OCI-LY3 (cell line): ENCODE results near the gene ALDOC.

Experiments used
- H2AFZ ChIP-seq: fragments of 200-600, 300-600 bp; shearing (Covaris generic); 2 replicates; pipeline ENCODE4 v1.6.0; 2014; ENCODE audit warnings: antibody characterized with exemption, low read depth, low read length
- H3K27ac ChIP-seq: fragments of 200-600, 300-600 bp; sonication (generic); 2 replicates; pipeline ENCODE4 v1.5.1; 2014; ENCODE audit warnings: mild to moderate bottlenecking, low read length, moderate library complexity, mixed read lengths
- H3K27me3 ChIP-seq: fragments of 200-600, 300-600 bp; sonication (generic); 2 replicates; pipeline ENCODE4 v1.6.1; 2014; ENCODE audit warnings: low read depth, low read length, mixed read lengths
- H3K36me3 ChIP-seq: fragments of 200-600, 300-600 bp; sonication (generic); replicated peaks from 2 replicates; pipeline ENCODE3; 2014; ENCODE audit warnings: low read depth, low read length, mixed read lengths
- H3K4me1 ChIP-seq: fragments of 300-600, 200-600 bp; sonication (generic); 2 replicates; pipeline ENCODE4 v1.6.1; 2014; ENCODE audit warnings: low read length, mixed read lengths
- H3K4me2 ChIP-seq: fragments of 200-600, 300-600 bp; sonication (generic); 2 replicates; pipeline ENCODE4 v1.6.1; 2014; ENCODE audit warnings: low read length, mixed read lengths
- H3K4me3 ChIP-seq: fragments of 300-600, 200-600 bp; sonication (generic); 2 replicates; pipeline ENCODE4 v1.5.1; 2014; ENCODE audit warnings: antibody characterized with exemption, mild to moderate bottlenecking, low read length, moderate library complexity
- H3K79me2 ChIP-seq: fragments of 300-600, 200-600 bp; shearing (Covaris generic); 2 replicates; pipeline ENCODE4 v1.6.1; 2014; ENCODE audit warnings: mild to moderate bottlenecking, low read length, mixed read lengths
- H3K9ac ChIP-seq: fragments of 300-600, 200-600 bp; shearing (Covaris generic); 2 replicates; pipeline ENCODE4 v1.6.0; 2014; ENCODE audit warnings: mild to moderate bottlenecking, low read length, moderate library complexity
- H3K9me3 ChIP-seq: fragments of 200-600, 300-600 bp; shearing (Covaris generic); 2 replicates; pipeline ENCODE4 v1.6.1; 2014; ENCODE audit warnings: low read length, mixed read lengths; ENCODE audit not compliant: insufficient read depth
- H4K20me1 ChIP-seq: fragments of 200-600, 300-600 bp; sonication (generic); 2 replicates; pipeline ENCODE4 v1.6.1; 2016; ENCODE audit warnings: low read length, mixed read lengths; ENCODE audit not compliant: insufficient read depth
- EZH2phosphoT487 ChIP-seq: fragments of 200-600 bp; shearing (Covaris generic); IDR thresholded peaks from 2 replicates; pipeline ENCODE4 v1.6.1; 2018; ENCODE audit warnings: antibody characterized with exemption, mixed run types, low read depth
- TF ChIP-seq, protein P1 (sequence below): fragments of 200-600, 300-600 bp; sonication (generic); IDR thresholded peaks from 2 replicates; pipeline ENCODE4 v1.5.1; 2014; ENCODE audit warnings: antibody characterized with exemption, low read length, low read depth

ALDOC gene

DNA sequence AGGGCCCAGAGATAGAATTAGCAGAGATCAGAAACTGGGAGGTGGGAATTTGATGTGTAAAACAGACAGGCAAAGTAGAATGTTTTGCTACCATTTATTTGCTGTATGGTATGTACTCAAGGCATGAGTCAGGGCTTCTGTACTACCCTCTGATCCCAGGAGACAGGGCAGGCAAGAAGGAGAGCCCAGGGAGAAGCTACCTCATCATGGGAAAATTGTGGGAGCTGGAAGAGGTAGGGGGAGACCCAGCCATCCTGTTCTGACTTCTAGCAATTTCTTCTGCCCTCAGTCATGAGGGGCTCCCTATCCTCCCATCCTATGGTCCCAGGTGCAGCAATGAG lies 3.7 kb downstream of the ALDOC start:
- Histone ChIP-seq H3K4me2 (no peak overlapping the region), H3K4me1 (peaks cover 37% of the 10 kb centered on the region), H2AFZ (no peak overlapping the region), H3K27me3 (no peaks in the 10 kb centered on the region), H4K20me1 (no peaks in the 10 kb centered on the region), H3K79me2 (peaks cover 13% of the 10 kb centered on the region), H3K36me3 (peaks cover 50% of the 10 kb centered on the region), H3K4me3 (no peak overlapping the region), H3K9ac (no peak overlapping the region), H3K27ac (no peak overlapping the region), H3K9me3 (no peaks in the 10 kb centered on the region)
- TF ChIP-seq, protein P1, sequence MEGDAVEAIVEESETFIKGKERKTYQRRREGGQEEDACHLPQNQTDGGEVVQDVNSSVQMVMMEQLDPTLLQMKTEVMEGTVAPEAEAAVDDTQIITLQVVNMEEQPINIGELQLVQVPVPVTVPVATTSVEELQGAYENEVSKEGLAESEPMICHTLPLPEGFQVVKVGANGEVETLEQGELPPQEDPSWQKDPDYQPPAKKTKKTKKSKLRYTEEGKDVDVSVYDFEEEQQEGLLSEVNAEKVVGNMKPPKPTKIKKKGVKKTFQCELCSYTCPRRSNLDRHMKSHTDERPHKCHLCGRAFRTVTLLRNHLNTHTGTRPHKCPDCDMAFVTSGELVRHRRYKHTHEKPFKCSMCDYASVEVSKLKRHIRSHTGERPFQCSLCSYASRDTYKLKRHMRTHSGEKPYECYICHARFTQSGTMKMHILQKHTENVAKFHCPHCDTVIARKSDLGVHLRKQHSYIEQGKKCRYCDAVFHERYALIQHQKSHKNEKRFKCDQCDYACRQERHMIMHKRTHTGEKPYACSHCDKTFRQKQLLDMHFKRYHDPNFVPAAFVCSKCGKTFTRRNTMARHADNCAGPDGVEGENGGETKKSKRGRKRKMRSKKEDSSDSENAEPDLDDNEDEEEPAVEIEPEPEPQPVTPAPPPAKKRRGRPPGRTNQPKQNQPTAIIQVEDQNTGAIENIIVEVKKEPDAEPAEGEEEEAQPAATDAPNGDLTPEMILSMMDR = no peak
- no peak for TF ChIP-seq EZH2phosphoT487

DNA sequence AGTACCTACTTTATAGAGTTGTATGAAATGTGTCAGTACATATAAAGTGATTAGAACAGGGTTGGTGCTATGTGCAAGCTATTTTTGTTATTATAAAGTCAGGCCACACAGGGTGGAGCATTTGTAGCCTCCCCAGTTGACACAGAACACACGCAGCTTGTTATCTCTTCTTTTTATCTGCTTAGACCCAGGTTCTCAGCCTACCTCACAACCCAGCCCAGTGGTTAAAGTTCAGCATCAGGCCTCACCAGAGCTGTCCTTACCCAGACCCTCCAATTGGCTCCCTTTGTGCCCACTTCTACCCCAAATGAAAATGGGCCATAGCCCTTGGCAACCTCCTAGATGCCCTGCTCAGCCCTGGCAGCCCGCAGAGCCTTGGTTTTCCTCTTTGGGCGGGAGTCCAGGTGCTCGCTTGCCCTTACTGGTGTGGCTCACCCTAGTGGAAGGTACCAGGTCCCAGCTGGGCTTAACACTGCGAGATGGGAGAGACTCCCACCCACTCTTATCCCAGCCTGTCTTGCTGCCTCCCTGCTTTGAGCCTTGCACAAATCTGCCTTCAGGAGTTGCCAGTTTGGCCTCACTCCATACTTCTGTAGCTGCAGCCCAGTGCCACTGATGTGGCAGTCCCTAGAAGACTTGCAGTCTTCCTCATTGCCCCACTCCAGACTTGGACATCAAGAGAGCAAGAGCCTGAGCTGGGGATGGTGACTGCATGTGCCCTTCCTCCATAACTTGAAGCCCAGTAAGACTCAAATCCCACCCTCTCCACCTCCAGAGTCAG lies 4.2 kb downstream of the ALDOC start:
- no peak overlapping the region for H3K27ac ChIP-seq
- H3K9ac ChIP-seq = peak overlapping the region; percentile 68; the same call in 1 of the 2 replicates
- H3K4me3 ChIP-seq = peak overlapping the region; percentile 78
- no peaks in the 10 kb centered on the region for H3K9me3 ChIP-seq
- H3K27me3 ChIP-seq = no peaks in the 10 kb centered on the region
- H3K4me1 ChIP-seq = peaks cover 37% of the 10 kb centered on the region
- H2AFZ ChIP-seq = no peak overlapping the region
- peaks cover 44% of the 10 kb centered on the region for H3K36me3 ChIP-seq
- H4K20me1 ChIP-seq = no peaks in the 10 kb centered on the region
- peaks cover 13% of the 10 kb centered on the region for H3K79me2 ChIP-seq
- no peak for TF ChIP-seq EZH2phosphoT487
- TF ChIP-seq, protein P1 = no peak
- H3K4me2 ChIP-seq = peak overlapping the region; percentile 84

DNA sequence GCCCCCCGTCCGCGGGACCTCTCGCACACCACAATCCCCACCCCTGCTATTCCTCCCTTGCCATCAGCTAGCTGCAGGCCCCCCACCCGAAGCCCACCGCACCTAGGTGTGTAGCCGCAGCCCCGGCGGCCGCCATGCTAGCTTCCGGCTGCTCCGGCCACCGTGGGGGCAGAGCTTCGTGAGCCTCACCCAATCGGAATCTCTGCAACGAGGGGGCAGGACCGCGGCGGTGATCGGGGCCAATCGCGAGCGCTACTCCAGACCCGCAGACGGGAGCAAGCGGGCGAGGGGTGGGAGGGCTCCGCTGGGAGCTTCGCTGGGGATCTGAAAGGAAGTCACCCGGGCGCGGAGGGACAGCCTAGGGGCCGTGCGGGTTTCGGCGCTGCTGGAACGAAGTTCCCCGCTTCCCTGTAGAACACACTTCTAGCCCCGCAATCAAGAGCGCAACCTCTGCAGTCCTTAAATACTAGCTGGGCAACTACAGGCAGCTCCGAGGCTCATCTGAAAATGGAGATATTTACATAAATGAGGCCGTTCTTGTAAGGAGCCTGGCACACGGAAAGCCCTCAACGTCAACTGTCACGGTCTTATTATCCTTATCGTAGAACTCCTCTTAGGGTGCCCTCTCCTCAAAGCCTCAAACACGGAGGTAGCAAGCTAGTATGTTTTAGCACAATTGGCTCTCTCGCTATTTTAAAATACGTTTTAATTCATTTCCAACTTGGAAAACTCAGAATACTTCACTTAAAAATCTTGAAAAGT lies 5.2 kb downstream of the ALDOC start, which contains the start of gene PIGS:
Gene PIGS, minus strand, starts transcription at position 164 of the 762 bp plus-strand sequence. Its CDS starts 28 bp downstream, at position 136.
- Histone ChIP-seq H3K27ac (peak within 1 kb of the TSS; percentile 31), H2AFZ (peak within 1 kb of the TSS; percentile 75; the same call in 1 of the 2 replicates), H3K27me3 (no peaks in the 10 kb centered on the region), H3K4me2 (peak within 1 kb of the TSS; percentile 89), H4K20me1 (peaks cover 5% of the 10 kb centered on the region), H3K4me3 (peak within 1 kb of the TSS; percentile 78), H3K4me1 (peaks cover 40% of the 10 kb centered on the region), H3K9ac (peak within 1 kb of the TSS; percentile 68), H3K79me2 (peaks cover 21% of the 10 kb centered on the region), H3K9me3 (no peaks in the 10 kb centered on the region), H3K36me3 (peaks cover 40% of the 10 kb centered on the region)
- no peak for TF ChIP-seq EZH2phosphoT487

DNA sequence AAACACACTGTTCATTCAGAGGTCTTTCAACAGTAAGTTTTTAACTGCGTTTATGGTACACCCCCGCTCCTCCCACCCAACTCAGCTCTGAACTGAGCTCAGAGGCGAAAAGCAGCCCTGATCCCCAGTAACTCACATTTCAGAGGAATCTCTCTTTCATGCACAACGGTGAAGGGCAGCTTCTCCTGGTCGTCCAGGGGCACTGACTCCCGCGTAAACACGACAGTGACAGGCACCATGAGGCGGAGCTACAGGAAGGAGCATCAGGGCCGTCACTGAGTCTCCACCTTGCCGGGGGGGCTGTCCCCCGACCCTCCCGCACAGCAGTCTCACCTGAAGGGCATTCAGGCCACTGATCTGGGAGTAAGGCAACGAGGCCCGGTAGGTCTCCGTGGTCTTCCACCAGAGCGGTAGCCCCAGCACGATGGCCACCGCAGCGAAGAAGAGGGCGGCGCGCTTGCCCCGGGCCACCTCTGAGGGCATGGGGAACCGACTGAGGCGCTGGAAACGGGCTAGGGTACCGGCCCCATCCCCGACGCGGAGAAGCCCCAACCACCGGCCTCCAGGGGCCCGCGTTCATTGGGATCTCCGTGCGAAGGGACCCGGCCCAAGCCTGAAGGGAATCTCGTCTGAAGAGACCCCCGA lies 5.9 kb downstream of the ALDOC start:
- Histone ChIP-seq H4K20me1 (peaks cover 5% of the 10 kb centered on the region), H2AFZ (peak overlapping the region; percentile 15; the same call in 1 of the 2 replicates), H3K9me3 (no peaks in the 10 kb centered on the region), H3K36me3 (peaks cover 39% of the 10 kb centered on the region), H3K27ac (peak overlapping the region; percentile 28), H3K9ac (peak overlapping the region; percentile 67), H3K27me3 (no peaks in the 10 kb centered on the region), H3K4me1 (peaks cover 38% of the 10 kb centered on the region), H3K79me2 (peaks cover 25% of the 10 kb centered on the region), H3K4me2 (peak overlapping the region; percentile 89), H3K4me3 (peak overlapping the region; percentile 78)
- TF ChIP-seq EZH2phosphoT487 = no peak
- TF ChIP-seq, protein P1 = no peak
